IPS-NIHi7 (cell line): ENCODE results near the gene CLIC6.

Source experiments
- DNase-seq: peaks from one replicate; pipeline ENCODE4 v3.0.0; 2012; ENCODE audit warnings: mixed read lengths; ENCODE audit errors: extremely low spot score

Gene CLIC6

DNA sequence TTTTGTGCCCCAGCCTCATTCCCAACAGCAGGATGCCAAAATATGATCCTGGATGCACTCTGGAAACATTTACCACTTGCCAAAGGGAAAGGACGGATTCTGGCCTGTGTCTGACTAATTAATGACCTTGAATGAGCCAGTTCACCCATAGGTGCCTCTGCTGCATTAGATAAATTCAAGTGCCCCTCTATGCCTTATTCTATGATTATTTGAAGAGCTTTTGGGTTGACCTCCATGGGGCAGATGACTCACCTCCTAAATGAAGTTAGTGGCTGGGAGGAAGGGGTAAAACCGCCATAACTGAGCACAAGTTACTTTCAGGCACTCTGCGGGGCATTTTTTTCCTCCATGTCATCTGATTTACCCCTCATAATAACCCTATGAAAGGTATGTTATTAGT, 98.1 kb downstream of the CLIC6 start:
- DNase-seq = no peak
